OCI-LY7 (cell line): ENCODE results near the gene CLPTM1. TPM values are rescaled to one million over a fixed set of nuclear protein-coding genes. Genes with fewer than 3 reads are reported as not detected.
"Not testable (repeated sequence)": the region's sequence is repeated elsewhere in the genome, so short reads cannot be mapped to it uniquely, and the experiment has no call there.

Source experiments
- BruUV-seq: library from RNA; stranded (reverse); fragments of 400-500 nt; replicated peaks from 2 replicates; lab custom pipeline; 2021; lab: Mats Ljungman, UMichigan
- CTCF ChIA-PET: fragments of 300-600 bp; sonication (Branson Sonifier 250); formaldehyde crosslinking; loops from one replicate; lab custom pipeline; 2022; ENCODE audit warnings: antibody characterized with exemption; ENCODE audit not compliant: unreplicated experiment; lab: Charles Lee
- POLR2A ChIA-PET: fragments of 300-600 bp; sonication (Branson Sonifier 250); formaldehyde crosslinking; loops from one replicate; lab custom pipeline; 2022; ENCODE audit warnings: antibody characterized with exemption; lab: Charles Lee
- DNase-seq: peaks from one replicate; pipeline ENCODE4 v3.0.0-alpha.2; 2015; ENCODE audit warnings: low spot score
- H2AFZ ChIP-seq: fragments of 200-600 bp; sonication (generic), shearing (Covaris generic); 2 replicates; pipeline ENCODE4 v1.6.1; 2014; ENCODE audit warnings: mild to moderate bottlenecking, antibody characterized with exemption, low read length, moderate library complexity
- H3K27ac ChIP-seq: fragments of 200-600 bp; sonication (generic); 2 replicates; pipeline ENCODE4 v1.5.1; 2014; ENCODE audit warnings: mixed run types, low read depth, mild to moderate bottlenecking, moderate library complexity, low read length, inconsistent platforms; ENCODE audit not compliant: poor library complexity, severe bottlenecking
- H3K36me3 ChIP-seq: fragments of 200-600 bp; sonication (generic); 2 replicates; pipeline ENCODE4 v1.6.1; 2014; ENCODE audit warnings: mild to moderate bottlenecking, antibody characterized with exemption, low read length, moderate library complexity, mixed read lengths; ENCODE audit not compliant: insufficient read depth
- H3K4me1 ChIP-seq: fragments of 200-600 bp; sonication (generic); 2 replicates; pipeline ENCODE4 v1.5.1; 2014; ENCODE audit warnings: mild to moderate bottlenecking, low read length; ENCODE audit not compliant: insufficient read depth, poor library complexity, severe bottlenecking
- H3K4me2 ChIP-seq: fragments of 200-600 bp; sonication (generic); 2 replicates; pipeline ENCODE4 v1.6.1; 2014; ENCODE audit warnings: mild to moderate bottlenecking, low read length
- H3K4me3 ChIP-seq: fragments of 200-600 bp; sonication (generic); 2 replicates; pipeline ENCODE4 v1.5.1; 2014; ENCODE audit warnings: mild to moderate bottlenecking, low read depth, low read length; ENCODE audit not compliant: poor library complexity, severe bottlenecking
- H3K79me2 ChIP-seq: fragments of 200-600 bp; sonication (generic); 2 replicates; pipeline ENCODE4 v1.6.1; 2016; ENCODE audit warnings: low read depth, mild to moderate bottlenecking, low read length, moderate library complexity, mixed read lengths; ENCODE audit not compliant: insufficient read depth
- H3K9me2 ChIP-seq: fragments of 200-600 bp; sonication (generic); 2 replicates; pipeline ENCODE4 v1.6.1; 2016; ENCODE audit warnings: mild to moderate bottlenecking, low read length, mixed read lengths; ENCODE audit not compliant: insufficient read depth
- H3K9me3 ChIP-seq: fragments of 200-600 bp; sonication (generic); 2 replicates; pipeline ENCODE4 v1.6.1; 2014; ENCODE audit warnings: mild to moderate bottlenecking, mixed run types, low read length, mixed read lengths
- H4K20me1 ChIP-seq: fragments of 200-600 bp; sonication (generic); 2 replicates; pipeline ENCODE4 v1.6.1; 2014; ENCODE audit warnings: mild to moderate bottlenecking, antibody characterized with exemption, low read length, moderate library complexity, mixed read lengths; ENCODE audit not compliant: insufficient read depth
- EZH2phosphoT487 ChIP-seq: fragments of 200-600 bp; sonication (generic); IDR thresholded peaks from 2 replicates; pipeline ENCODE4 v1.6.1; 2018; ENCODE audit warnings: low read depth, borderline replicate concordance, mild to moderate bottlenecking, mixed run types, antibody characterized with exemption, low read length, moderate library complexity, mixed read lengths
- intact Hi-C: fragments of 100-400 bp; cut with micrococcal nuclease; formaldehyde crosslinking; loops from one replicate; pipeline ENCODE4 v1.10.0; 2022; ENCODE audit not compliant: unreplicated experiment
- total RNA-seq, 2 experiments: library from RNA; depleted of rRNA in 1 of 2; stranded (reverse); fragments of >200 nt in 1 of 2; shearing (Covaris generic) in 1 of 2; gene quantifications; 2 replicates each; pipeline ENCODE4 v1.2.3, GENCODE V29; 2014 to 2022
- TF ChIP-seq, protein P1 (sequence below): fragments of 200-600 bp; sonication (generic); conservative IDR thresholded peaks from 2 replicates; pipeline ENCODE4 v1.5.1; 2014; ENCODE audit warnings: mild to moderate bottlenecking, antibody characterized with exemption, low read length, moderate library complexity, mixed read lengths

CLPTM1 gene
- total RNA-seq, 2 experiments from 2014 or later, result 34.0 to 70.3 TPM

DNA sequence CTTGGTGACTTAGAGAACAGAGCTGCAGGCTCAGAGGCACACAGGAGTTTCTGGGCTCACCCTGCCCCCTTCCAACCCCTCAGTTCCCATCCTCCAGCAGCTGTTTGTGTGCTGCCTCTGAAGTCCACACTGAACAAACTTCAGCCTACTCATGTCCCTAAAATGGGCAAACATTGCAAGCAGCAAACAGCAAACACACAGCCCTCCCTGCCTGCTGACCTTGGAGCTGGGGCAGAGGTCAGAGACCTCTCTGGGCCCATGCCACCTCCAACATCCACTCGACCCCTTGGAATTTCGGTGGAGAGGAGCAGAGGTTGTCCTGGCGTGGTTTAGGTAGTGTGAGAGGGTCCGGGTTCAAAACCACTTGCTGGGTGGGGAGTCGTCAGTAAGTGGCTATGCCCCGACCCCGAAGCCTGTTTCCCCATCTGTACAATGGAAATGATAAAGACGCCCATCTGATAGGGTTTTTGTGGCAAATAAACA is 30.9 kb upstream of the CLPTM1 start:
- no peaks in the 10 kb centered on the region for H3K9me3 ChIP-seq
- ChIA-PET CTCF (no interaction called here), POLR2A (no interaction called here)
- no peaks in the 10 kb centered on the region for H4K20me1 ChIP-seq
- intact Hi-C loops, result no loop called here
- no peaks in the 10 kb centered on the region for H3K9me2 ChIP-seq
- H3K27ac ChIP-seq, result no peak overlapping the region
- H3K36me3 ChIP-seq, result no peaks in the 10 kb centered on the region
- DNase-seq, result no peak
- no peak overlapping the region for H3K4me3 ChIP-seq
- no peak for TF ChIP-seq EZH2phosphoT487
- TF ChIP-seq, protein P1, sequence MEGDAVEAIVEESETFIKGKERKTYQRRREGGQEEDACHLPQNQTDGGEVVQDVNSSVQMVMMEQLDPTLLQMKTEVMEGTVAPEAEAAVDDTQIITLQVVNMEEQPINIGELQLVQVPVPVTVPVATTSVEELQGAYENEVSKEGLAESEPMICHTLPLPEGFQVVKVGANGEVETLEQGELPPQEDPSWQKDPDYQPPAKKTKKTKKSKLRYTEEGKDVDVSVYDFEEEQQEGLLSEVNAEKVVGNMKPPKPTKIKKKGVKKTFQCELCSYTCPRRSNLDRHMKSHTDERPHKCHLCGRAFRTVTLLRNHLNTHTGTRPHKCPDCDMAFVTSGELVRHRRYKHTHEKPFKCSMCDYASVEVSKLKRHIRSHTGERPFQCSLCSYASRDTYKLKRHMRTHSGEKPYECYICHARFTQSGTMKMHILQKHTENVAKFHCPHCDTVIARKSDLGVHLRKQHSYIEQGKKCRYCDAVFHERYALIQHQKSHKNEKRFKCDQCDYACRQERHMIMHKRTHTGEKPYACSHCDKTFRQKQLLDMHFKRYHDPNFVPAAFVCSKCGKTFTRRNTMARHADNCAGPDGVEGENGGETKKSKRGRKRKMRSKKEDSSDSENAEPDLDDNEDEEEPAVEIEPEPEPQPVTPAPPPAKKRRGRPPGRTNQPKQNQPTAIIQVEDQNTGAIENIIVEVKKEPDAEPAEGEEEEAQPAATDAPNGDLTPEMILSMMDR, result no peak
- no peak overlapping the region for H3K4me2 ChIP-seq
- no peaks in the 10 kb centered on the region for H3K4me1 ChIP-seq
- no peaks in the 10 kb centered on the region for H3K79me2 ChIP-seq
- BruUV-seq, result no TSS peak
- H2AFZ ChIP-seq, result no peak overlapping the region

DNA sequence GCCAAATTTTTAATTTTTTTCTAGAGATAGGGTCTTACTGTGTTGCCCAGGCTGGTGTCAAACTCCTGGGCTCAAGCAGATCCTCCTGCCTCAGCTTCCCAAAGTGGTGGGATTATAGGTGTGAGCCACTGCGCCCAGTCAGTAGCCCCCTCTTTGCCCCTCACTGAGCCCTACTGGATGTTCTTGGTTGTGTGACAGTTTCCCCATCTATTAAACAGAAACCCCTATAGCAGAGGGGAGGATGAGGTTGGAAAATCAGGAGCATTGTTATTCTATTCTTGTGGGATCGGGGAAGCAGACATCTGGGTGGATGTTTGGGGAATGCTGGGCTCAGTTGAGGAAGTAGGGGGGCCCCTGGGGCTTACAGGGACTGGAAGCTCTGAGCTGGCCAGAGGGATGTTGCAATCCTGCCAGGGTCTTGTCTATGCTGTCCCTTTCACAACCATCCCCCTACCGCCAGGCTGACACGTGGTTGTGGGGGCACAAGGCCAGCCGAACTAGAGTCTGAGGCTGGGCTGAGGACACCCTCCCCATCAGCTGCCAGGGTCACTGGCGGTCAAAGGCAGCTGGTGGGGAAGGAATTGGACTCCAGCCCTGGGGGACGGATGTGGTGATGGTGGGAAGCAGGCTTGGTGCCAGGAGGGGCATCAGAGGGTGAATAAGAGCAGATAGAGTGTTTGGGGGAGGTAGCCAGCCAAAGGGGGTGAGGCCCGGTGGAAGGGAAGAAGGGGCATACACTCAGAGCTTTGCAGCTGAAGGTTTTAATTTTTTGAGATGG is 29.9 kb upstream of the CLPTM1 start:
- Histone ChIP-seq H3K4me3 (no peak overlapping the region), H3K4me2 (no peak overlapping the region), H3K9me2 (no peaks in the 10 kb centered on the region), H3K36me3 (no peaks in the 10 kb centered on the region), H3K4me1 (no peaks in the 10 kb centered on the region), H3K27ac (no peak overlapping the region), H3K9me3 (no peaks in the 10 kb centered on the region), H2AFZ (no peak overlapping the region), H3K79me2 (no peaks in the 10 kb centered on the region), H4K20me1 (no peaks in the 10 kb centered on the region)
- intact Hi-C loops, result no loop called here
- POLR2A ChIA-PET, result no interaction called here
- BruUV-seq, result no TSS peak
- TF ChIP-seq EZH2phosphoT487, result no peak
- TF ChIP-seq, protein P1, result no peak
- DNase-seq, result no peak
- CTCF ChIA-PET, result no interaction called here

DNA sequence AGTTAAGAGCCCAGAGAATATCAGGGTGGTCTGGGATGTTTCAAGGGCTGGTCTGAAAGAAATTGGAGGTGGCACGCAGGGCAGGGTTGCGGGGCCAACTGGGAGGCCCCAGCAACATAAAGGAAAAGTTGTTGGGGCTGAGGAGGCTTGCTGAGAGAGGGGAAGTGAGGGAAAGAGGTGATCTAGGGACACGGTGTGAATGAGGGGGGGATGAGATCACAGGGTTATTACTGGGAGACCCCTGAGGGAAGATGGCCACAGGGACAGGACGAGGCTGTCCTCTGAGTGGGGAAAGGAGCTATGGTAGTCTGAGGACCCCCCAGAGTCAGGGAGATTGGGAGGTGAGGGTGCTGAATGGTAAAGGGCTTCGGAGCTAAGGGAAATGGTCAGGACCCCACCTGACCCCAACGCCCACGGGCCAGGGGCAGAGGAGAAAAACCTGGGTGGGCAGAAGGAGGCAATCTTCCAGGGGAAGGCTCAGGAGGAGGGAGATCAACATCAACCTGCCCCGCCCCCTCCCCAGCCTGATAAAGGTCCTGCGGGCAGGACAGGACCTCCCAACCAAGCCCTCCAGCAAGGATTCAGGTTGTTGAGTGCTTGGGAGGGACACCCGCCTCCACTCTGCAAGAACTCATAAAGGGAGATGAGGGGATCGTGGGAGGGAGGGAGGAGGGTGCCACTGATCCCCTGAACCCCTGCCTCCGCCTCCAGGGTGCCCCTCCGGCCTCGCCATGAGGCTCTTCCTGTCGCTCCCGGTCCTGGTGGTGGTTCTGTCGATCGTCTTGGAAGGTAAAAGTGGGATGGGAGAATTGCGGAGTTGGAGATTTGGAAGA is 28.7 kb upstream of the CLPTM1 start:
- H2AFZ ChIP-seq, H3K9me3 ChIP-seq, CTCF ChIA-PET, DNase-seq, BruUV-seq, H3K4me3 ChIP-seq, H3K27ac ChIP-seq, H3K9me2 ChIP-seq, intact Hi-C loops, H3K79me2 ChIP-seq, H3K36me3 ChIP-seq, H3K4me1 ChIP-seq, H4K20me1 ChIP-seq: not testable (repeated sequence)
- POLR2A ChIA-PET, result interaction anchor here (0.6 kb wide), 1 partner anchor 126 kb away, joined by 3 read pairs; no protein-coding TSS in a partner anchor
- H3K4me2 ChIP-seq, result peak overlapping the region; percentile 34; the same call in 1 of the 2 replicates
